Renal pelvis (tissue), 12 donors: ENCODE results near the gene POLR2J3. TPM values are rescaled to one million over a fixed set of nuclear protein-coding genes. Genes with fewer than 3 reads are reported as not detected.
"Not testable (repeated sequence)": the region's sequence is repeated elsewhere in the genome, so short reads cannot be mapped to it uniquely, and the experiment has no call there.

ENCODE experiments used
- DNase-seq: peaks from one replicate; pipeline ENCODE4 v3.0.0-alpha.2; 2013
- long read RNA-seq, 16 experiments: transcript quantifications; one replicate each; lab custom pipeline, GENCODE V29; 2026
- polyA plus RNA-seq, 3 donors: library from polyadenylated mRNA; unstranded; fragments of 120-200 nt; gene quantifications; one replicate each; pipeline ENCODE4 v1.2.1, GENCODE V29; 2013; ENCODE audit not compliant: insufficient read length in 3 of 3

POLR2J3 gene
- polyA plus RNA-seq = 10 to 100 TPM; 77.7 to 90.7 (median 78.2) TPM
- long read RNA-seq, donor 1, full-length matches to known transcripts = 7 of 7 reads
- long read RNA-seq, donor 1, partial matches to known transcripts = 0 of 7 reads
- long read RNA-seq, donor 1, other reads (novel, unspliced or antisense) = 0 of 7 reads
- long read RNA-seq, donor 2, partial matches to known transcripts = 0 of 5 reads
- long read RNA-seq, donor 2, other reads (novel, unspliced or antisense) = 0 of 5 reads
- long read RNA-seq, donor 3, full-length matches to known transcripts = 6 of 6 reads
- long read RNA-seq, donor 3, partial matches to known transcripts = 0 of 6 reads
- long read RNA-seq, donor 3, other reads (novel, unspliced or antisense) = 0 of 6 reads
- long read RNA-seq, donor 4, full-length matches to known transcripts = 2 of 2 reads
- long read RNA-seq, donor 4, partial matches to known transcripts = 0 of 2 reads
- long read RNA-seq, donor 4, other reads (novel, unspliced or antisense) = 0 of 2 reads
- long read RNA-seq, donor 5, partial matches to known transcripts = 0 of 4 reads
- long read RNA-seq, donor 5, other reads (novel, unspliced or antisense) = 0 of 4 reads
- long read RNA-seq, donor 6, full-length matches to known transcripts = 8 of 8 reads
- long read RNA-seq, donor 6, partial matches to known transcripts = 0 of 8 reads
- long read RNA-seq, donor 6, other reads (novel, unspliced or antisense) = 0 of 8 reads
- long read RNA-seq, donor 7, full-length matches to known transcripts = 8 of 8 reads
- long read RNA-seq, donor 7, partial matches to known transcripts = 0 of 8 reads
- long read RNA-seq, donor 7, other reads (novel, unspliced or antisense) = 0 of 8 reads
- long read RNA-seq, donor 8, partial matches to known transcripts = 0 of 4 reads
- long read RNA-seq, donor 8, other reads (novel, unspliced or antisense) = 0 of 4 reads
- long read RNA-seq, donor 9, full-length matches to known transcripts = 6 of 6 reads
- long read RNA-seq, donor 9, partial matches to known transcripts = 0 of 6 reads
- long read RNA-seq, donor 9, other reads (novel, unspliced or antisense) = 0 of 6 reads
- long read RNA-seq, donor 10, transcript POLR2J3-220 (3 exons, 2,096 nt) = major isoform, 6 of 8 reads
- long read RNA-seq, donor 10, partial matches to known transcripts = 0 of 8 reads
- long read RNA-seq, donor 10, other reads (novel, unspliced or antisense) = 0 of 8 reads
- long read RNA-seq, donor 11, full-length matches to known transcripts = 1 of 1 reads
- long read RNA-seq, donor 11, partial matches to known transcripts = 0 of 1 reads
- long read RNA-seq, donor 11, other reads (novel, unspliced or antisense) = 0 of 1 reads
- long read RNA-seq, donor 12, partial matches to known transcripts = 0 of 5 reads
- long read RNA-seq, donor 12, other reads (novel, unspliced or antisense) = 0 of 5 reads
- long read RNA-seq, donor 13, full-length matches to known transcripts = 13 of 13 reads
- long read RNA-seq, donor 13, partial matches to known transcripts = 0 of 13 reads
- long read RNA-seq, donor 13, other reads (novel, unspliced or antisense) = 0 of 13 reads
- long read RNA-seq, donor 14, full-length matches to known transcripts = 19 of 19 reads
- long read RNA-seq, donor 14, partial matches to known transcripts = 0 of 19 reads
- long read RNA-seq, donor 14, other reads (novel, unspliced or antisense) = 0 of 19 reads
- long read RNA-seq, donor 15, partial matches to known transcripts = 0 of 4 reads
- long read RNA-seq, donor 15, other reads (novel, unspliced or antisense) = 0 of 4 reads
- long read RNA-seq, donor 16, full-length matches to known transcripts = 5 of 5 reads
- long read RNA-seq, donor 16, partial matches to known transcripts = 0 of 5 reads
- long read RNA-seq, donor 16, other reads (novel, unspliced or antisense) = 0 of 5 reads

GRCh38 chr7:102572261-102573239 is at the start of gene POLR2J3:
TSS of gene POLR2J3 (minus strand) at chr7:102572583. CDS start at chr7:102572521, 62 bp downstream.
- DNase-seq = peak; percentile 86

GRCh38 chr7:102618122-102618521 is 45.7 kb upstream of the POLR2J3 start:
- not testable (repeated sequence) for DNase-seq

GRCh38 chr7:102616507-102617125 is 44.2 kb upstream of the POLR2J3 start, which contains the start of gene RASA4:
TSS of gene RASA4 (minus strand) at chr7:102616756. CDS start at chr7:102616689, 67 bp downstream.
- peak; percentile 9 for DNase-seq

- DNase-seq = not testable (repeated sequence)
These were observed 43.5 kb upstream of the POLR2J3 start for GRCh38 chr7:102615930-102616329.

- DNase-seq = not testable (repeated sequence)
These were observed 42.5 kb upstream of the POLR2J3 start for GRCh38 chr7:102614873-102615272.

GRCh38 chr7:102614346-102614697 is 41.9 kb upstream of the POLR2J3 start:
- not testable (repeated sequence) for DNase-seq

GRCh38 chr7:102613575-102614345 is 41.4 kb upstream of the POLR2J3 start:
- not testable (repeated sequence) for DNase-seq

- peak; percentile 9 for DNase-seq
These were observed 39.4 kb upstream of the POLR2J3 start for GRCh38 chr7:102611675-102612325.

GRCh38 chr7:102611013-102611674 is 38.8 kb upstream of the POLR2J3 start:
- DNase-seq = not testable (repeated sequence)

- not testable (repeated sequence) for DNase-seq
These were observed 38.1 kb upstream of the POLR2J3 start for GRCh38 chr7:102610441-102610840.

GRCh38 chr7:102609734-102610133 is 37.4 kb upstream of the POLR2J3 start:
- not testable (repeated sequence) for DNase-seq

GRCh38 chr7:102606848-102607247 is 34.5 kb upstream of the POLR2J3 start:
- DNase-seq = not testable (repeated sequence)

- not testable (repeated sequence) for DNase-seq
These were observed 32.2 kb upstream of the POLR2J3 start for GRCh38 chr7:102604431-102605145.

GRCh38 chr7:102602317-102602716 is 29.9 kb upstream of the POLR2J3 start:
- DNase-seq = not testable (repeated sequence)

- DNase-seq = not testable (repeated sequence)
These were observed 27.3 kb upstream of the POLR2J3 start for GRCh38 chr7:102599699-102600098.

- DNase-seq = not testable (repeated sequence)
These were observed 23.7 kb upstream of the POLR2J3 start for GRCh38 chr7:102596036-102596435.
